Superior temporal gyrus (tissue), 1 donor: ENCODE results near the gene NPM1.
"Not testable (repeated sequence)": the region's sequence is repeated elsewhere in the genome, so short reads cannot be mapped to it uniquely, and the experiment has no call there.

Experiments used
- DNase-seq: peaks from one replicate; pipeline ENCODE4 v3.0.0-alpha.2; 2016; ENCODE audit errors: extremely low spot score

Gene NPM1

DNA sequence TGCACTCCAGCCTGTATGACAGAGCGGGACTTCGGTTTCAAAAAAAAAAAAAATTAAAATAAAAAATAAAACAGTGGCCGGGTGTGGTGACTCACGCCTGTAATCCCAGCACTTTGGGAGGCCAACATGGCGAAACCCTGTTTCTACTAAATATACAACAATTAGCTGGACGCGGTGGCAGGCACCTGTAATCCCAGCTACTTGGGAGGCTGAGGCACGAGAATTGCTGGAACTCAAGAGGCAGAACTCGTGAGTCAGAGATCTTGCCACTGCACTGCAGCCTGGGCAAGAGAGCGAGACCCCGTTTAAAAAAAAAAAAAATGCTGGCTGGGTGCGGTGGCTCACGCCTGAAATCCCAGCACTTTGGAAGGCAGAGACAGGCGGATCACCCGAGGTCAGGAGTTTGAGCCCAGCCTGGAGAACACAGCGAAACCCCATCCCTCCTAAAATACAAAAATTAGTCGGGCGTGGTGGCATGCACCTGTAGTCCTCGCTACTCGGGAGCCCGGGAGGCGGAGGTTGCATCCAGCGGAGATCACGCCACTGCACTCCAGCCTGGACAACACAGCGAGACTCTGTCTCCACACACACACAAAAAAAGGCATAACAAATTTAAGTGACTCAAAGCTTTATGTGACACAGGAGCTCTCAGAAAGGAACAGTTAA is 1.5 kb upstream of the NPM1 start:
- no peak for DNase-seq

DNA sequence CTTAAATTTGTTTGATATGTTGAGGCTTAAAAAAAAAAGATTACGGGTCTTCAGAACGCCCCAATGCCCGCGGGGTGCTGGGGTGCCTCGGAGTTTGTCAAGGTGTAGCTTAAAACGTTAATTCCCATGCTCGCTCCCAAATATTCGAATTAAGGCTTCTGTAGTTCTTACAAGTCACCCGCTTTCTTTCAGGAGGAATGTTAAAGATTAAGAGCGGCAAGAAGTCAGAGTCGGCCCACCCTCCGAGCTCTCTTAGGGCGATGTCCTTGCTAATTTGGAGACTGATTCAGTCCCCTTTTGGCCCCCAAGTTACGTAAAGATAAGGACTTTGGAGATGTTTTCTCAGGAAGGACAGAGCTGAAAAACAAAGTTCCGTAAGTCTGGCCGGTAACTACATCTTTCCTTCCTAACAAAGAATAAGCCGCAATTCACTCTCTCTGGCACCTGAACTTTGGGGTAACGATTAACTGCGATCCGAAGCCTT is 746 bp upstream of the NPM1 start:
- DNase-seq = no peak

DNA sequence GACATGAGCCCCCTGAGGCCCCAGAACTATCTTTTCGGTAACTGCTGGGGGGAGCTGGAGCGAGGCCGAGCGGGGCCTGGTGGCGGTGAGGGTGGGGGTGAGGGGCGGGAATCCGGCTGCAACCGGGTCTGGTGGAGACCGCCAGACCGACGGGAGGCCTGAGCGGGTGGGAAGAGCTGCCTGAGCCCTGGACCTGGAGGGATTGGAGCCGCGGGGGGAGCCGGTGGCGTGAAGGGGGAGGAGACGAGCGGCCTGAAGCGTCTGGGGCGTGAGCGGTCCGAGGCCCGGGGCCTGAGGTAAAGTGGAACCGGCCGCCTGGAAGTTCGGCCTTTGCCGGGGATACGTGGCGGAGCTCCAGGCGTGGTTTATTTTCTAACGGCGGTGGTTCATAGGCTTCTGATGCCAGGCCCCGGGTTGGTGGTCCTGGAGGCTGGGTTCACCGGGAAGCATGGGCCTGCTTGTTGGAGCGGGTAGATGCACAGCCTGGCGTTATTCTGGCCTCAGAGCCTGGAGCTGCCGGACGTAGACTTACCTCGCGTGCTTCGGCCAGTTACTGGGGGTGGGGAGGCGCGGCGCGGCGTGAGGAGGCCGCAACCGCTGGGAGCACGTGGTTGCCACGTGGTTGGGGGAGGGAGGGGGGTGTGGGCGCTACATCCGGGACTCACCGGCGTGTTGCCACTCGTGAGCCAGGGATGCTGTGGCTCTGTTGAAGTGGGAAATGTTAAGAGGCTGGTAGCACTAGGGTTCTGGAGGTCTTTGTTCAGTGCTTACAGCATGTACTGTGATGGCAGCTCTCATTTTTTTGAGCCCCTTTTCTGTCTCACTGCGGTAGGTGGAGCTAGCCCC is 544 bp downstream of the NPM1 start:
- peak; percentile 72 for DNase-seq

DNA sequence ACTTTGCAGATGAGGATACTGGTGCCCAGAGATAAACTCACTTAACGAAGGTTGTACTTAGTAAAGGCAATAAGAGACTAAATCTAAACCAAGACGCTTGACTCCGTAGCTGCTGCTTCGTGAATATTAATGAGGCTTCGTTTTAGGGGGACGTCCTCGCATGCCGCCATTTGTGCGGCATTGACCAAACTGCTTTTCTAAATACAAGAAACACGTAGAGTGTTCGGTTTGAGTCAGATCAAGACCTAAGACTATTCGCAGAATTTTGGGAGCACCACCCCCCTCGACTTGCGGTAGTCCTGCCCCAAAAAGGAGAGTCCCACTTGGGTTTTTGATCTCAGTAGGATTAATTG is 1.1 kb downstream of the NPM1 start:
- DNase-seq = no peak

DNA sequence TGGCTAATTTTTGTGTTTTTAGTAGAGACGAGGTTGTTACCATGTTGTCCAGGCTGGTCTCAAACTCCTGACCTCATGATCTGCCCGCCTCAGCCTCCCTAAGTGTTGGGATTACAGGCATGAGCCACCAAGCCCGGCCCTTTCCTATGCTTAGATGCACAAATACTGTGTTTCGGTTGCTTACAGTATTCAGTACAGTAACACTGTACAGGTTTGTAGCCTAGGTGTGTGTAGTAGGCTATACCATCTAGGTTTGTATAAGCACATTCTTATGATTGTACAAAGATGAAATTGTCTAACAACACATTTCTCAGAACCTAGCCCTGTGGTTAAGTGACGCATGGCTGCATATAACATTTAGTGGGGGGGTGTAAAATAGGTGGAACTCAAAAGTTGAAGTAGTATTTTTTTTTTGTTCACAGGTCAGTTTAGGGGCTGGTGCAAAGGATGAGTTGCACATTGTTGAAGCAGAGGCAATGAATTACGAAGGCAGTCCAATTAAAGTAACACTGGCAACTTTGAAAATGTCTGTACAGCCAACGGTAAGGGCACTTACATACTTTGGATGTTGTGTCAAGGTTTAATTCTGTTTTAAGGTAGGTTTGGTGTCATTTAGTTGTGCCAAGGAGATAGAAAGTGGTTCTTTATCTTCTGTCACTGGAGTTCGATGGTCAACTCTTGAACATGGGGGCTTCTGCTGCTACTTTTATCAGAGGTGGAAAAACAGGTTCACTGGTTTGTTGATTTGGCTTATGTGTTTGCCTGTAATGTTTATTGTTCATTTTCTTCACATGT is 3.4 kb downstream of the NPM1 start:
- no peak for DNase-seq

DNA sequence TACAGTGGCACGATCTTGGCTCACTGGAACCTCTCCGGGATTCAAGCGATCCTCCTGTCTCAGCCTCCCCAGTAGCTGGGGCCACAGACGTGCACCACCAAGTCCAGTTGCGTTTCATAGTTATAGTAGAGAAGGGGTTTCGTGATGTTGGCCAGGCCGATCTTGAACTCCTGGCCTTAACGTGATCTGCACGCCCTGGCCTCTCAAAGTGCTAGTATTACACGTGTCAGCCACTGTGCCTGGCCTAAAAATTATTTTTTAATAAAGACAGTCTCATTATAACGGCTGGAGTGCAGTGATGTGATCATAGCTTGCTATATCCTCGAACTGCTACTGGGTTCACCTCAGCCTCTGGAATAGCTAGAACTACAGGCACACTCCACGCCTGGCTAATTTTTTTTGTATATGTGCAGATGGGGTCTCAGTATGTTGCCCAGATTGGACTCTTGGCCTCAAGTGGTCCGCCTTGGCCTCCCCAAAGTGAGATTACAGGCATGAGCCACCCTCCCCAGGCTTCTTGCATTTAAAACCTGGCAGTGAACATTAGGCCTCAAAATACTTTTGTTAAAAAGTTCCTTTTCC is 4.4 kb downstream of the NPM1 start:
- no peak for DNase-seq

DNA sequence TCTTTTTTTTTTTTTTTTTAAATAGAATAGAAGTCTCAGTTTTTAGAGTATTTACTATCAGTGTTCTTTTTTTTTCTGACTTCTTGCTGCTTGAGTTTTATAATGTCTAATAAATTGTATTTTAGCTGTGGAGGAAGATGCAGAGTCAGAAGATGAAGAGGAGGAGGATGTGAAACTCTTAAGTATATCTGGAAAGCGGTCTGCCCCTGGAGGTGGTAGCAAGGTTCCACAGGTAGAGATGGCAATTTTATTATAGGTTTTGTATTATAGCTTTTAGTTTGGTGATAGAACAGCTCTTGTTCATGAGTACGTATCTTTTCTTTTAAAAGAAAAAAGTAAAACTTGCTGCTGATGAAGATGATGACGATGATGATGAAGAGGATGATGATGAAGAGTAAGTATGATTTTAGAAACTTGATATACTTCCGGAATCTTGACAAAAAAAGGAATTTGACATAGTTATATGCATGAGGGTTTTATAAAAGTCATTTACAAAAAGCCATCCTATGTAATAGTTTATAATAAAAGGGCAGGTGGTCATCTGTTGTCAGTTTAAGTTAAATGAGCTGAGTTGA is 5.0 kb downstream of the NPM1 start:
- DNase-seq = no peak

DNA sequence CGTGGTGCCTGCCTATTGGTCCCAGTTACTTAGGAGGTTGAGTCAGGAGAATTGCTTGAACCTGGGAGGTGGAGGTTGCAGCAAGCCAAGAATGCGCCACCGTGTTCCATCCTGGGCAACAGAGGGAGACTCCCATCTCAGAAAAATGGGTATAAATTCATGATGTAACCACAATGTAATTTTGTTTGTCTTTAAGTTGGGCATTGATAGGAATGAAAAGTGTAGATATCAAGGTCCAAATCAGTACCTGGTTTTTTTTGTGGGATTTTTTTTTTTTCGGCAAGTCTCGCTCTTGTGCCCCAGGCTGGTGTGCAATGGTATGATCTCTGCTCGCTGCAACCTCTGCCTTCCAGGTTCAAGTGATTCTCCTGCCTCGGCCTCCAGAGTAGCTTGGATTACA is 7.4 kb downstream of the NPM1 start:
- DNase-seq = no peak

DNA sequence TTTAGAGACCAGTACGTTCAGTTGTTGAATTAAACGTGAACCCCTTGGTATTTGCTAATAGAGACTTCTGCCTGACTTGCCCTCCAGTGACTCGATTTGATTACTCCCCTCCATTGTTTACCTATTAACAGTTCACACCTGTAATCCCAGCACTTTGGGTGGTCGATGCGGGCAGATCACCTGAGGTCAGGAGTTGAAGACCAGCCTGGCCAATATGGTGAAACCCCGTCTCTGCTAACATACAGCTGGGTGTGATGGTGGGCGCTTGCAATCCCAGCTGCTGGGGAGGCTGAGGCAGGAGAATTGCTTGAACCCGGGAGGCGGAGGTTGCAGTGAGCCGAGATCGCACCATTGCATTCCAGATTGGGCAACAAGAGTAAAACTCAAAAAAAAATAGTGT is 8.9 kb downstream of the NPM1 start:
- DNase-seq = not testable (repeated sequence)

DNA sequence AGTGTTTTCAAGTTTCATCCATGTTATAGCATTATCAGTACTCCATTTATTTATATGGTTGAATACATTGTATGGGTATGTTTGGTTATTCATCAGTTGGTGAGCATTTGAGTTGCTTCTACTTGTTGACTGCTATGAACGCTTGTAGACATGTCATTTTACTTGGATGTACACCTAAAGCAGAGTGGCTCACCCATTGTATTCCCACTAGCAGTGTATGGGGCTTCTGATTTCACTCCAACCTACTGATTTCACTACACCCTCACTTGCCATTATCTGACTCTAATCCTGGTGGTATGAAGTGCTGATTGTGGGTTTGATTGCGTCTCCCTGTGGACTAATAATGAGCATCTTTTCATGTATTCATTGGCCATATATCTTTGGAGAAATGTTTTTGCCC is 9.5 kb downstream of the NPM1 start:
- peak; percentile 2 for DNase-seq

DNA sequence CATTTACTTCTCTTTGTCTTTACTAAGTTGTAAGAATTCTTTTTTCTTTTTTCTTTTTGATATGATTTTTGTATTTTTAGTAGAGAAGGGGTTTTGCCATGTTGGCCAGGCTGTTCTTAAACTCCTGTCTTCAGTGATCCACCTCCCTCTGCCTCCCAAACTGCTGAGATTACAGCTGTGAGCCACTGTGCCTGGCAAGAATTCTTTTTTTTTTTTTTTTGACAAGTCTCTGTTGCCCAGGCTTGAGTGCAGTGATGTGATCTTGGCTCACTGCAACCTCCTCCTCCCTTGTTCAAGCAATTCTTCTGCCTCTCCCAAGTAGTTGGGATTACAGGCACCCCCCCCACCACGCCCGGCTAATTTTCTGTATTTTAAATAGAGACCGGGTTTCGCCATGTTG is 9.9 kb downstream of the NPM1 start:
- no peak for DNase-seq

DNA sequence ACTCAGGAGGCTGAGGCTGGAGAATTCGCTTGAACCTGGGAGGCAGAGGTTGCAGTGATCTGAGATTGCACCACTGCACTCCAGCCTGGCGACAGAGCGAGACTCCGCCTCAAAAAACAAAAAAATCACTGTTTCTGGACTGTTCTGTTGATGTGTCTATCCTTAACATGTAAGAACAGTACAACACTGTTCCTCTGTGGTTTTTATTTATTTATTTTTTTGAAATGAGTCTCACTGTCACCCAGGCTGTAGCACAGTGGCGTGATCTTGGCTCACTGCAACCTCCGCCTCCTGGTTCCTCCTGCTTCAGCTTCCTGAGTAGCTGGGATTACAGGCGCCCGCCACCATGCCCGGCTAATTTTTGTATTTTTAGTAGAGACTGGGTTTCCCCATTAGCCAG is 11.0 kb downstream of the NPM1 start:
- DNase-seq = not testable (repeated sequence)

DNA sequence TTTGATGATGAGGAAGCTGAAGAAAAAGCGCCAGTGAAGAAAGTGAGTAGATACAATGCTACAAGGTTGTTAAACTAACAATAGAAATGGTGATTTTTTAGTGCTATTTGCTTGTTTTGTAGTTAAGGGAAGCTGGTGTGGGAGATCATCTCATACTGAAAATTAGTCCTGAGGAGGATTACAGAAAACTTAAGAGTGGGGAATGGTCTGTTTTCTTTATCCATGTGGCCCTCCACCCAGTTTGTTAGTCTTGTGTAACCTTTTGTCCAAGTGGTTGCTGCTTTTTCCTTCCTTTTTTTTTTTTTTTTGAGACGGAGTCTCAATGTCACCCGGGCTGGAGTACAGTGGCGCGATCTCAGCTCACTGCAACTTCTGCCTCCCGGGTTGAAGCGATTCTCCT is 12.5 kb downstream of the NPM1 start:
- no peak for DNase-seq

DNA sequence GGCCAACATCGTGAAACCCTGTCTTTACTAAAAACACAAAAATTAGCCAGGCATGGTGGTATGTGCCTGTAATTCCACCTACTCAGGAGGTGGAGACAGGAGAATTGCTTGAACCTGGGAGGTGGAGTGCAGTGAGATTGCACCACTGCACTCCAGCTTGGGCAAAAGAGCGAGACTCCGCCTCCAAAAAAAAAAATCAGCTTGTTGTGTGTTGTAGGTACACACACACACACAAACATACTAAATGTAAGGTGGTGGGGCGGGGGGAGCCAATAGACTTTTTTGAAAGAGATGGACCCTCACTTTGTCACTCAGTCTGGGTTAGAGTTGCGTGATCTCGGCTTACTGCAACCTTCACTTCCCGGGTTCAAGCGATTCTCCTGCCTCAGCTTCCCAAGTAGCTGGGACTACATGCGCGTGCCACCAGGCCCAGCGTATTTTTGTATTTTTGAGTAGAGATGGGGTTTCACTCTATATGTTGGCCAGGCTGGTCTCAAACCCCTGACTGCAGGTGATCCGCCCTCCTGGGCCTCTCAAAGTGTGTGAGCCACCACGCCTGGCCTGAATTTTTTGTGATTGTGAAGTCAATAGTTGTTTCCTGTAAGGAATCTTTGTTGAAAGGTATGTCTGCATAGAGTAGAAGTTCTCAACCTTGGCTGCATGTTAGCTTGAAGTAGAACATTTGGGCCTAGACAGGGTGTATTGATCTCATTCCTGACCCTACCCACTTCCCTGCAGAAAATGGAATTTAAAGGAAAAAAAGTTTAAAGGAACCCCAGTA is 13.7 kb downstream of the NPM1 start:
- no peak for DNase-seq

DNA sequence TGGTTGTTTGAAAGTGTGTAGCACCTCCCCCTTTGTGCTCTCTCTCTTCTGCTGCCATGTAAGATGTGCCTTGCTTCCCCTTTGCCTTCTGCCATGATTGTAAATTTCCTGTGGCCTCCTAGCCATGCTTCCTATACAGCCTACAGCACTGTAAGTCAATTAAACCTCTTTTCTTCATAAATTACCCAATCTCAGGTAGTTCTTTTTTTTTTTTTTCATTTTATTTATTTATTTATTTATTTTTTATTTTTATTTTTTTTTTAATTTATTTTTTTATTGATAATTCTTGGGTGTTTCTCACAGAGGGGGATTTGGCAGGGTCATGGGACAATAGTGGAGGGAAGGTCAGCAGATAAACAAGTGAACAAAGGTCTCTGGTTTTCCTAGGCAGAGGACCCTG is 15.1 kb downstream of the NPM1 start:
- not testable (repeated sequence) for DNase-seq

DNA sequence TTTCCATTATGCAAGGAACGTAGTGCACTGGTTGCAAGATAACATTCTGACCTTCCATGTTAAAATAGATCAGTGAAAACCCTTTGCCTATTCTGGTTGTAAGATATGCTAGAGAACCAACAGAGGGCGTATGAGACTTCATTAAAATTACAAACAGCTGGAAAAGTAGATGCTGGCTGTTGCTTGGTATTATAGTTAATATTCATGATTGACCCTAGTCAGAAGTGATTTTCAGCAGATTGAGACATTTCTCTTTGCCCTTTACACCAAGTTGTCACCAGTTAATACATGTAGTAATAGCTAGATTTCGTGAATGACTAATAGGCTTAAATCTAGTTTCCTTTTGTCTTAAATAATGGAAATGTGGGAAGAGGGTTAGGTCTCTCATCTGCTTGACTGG is 18.0 kb downstream of the NPM1 start:
- no peak for DNase-seq

DNA sequence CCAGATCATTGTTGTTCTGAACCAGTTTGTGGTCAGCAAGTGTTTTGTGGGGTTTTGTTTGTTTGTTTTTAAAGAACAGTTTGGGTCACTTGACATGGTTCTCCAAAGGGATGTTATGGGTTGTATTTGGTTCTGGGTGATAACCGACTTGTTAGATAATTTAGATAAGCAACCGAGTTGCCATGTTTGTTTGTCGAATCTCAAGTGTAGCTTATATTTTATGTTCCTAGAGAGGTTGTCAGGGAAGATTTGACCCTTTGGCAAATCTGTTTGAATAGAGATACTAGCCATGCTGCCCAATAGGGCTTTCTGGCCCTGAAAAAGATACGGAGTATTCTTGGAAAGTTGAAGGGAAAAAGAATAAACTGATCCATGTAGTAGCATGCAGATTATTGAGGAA is 19.6 kb downstream of the NPM1 start:
- no peak for DNase-seq

DNA sequence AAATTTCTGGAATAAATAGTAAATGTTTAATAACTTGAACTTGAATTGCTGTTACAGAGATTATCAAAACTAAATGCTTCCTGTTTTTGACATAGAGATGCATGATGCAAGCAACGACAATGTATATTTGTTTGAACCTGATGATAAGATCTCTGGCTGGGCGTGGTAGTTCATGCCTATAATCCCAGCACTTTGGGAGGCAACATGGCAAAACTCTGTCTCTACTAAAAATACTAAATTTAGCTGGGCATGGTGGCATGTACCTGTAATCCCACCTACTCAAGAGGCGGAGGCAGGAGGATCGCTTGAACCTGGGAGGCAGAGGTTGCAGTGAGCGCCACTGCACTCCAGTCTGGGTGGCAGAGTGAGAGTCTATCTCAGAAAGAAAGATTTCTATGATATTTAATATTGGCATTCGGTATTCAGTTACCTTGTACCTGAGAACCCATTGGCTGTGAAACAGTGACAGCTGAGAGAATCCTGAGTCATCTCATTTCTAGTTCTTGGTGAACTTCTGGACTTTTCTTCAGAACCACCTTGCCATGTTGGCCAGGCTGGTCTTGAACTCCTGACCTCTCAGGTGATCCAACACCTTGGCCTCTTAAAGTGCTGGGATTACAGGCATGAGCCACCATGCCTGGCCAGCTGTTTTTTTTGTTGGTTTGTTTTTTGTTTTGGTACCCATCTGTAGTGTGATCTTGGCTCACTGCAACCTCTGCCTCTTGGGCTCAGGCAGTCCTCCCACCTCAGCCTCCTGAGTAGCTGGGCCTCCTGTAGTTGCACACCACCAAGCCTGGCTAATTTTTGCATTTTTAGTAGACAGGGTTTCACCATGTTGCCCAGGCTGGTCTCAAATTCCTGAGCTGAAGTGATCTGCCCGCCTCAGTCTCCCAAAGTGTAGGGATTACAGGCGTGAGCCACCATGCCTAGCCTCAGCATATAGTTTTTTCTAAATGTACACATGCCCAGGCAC is 21.8 kb downstream of the NPM1 start:
- no peak for DNase-seq

DNA sequence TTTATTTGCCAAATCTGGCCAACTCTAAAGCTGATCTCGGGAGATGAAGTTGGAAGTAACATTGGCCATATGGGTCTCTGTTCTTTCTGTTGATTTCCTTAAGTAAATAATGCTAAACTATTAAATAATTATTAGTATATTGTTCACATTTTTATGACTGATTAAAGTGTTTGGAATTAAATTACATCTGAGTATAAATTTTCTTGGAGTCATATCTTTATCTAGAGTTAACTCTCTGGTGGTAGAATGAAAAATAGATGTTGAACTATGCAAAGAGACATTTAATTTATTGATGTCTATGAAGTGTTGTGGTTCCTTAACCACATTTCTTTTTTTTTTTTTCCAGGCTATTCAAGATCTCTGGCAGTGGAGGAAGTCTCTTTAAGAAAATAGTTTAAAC is 22.5 kb downstream of the NPM1 start:
- DNase-seq = no peak

DNA sequence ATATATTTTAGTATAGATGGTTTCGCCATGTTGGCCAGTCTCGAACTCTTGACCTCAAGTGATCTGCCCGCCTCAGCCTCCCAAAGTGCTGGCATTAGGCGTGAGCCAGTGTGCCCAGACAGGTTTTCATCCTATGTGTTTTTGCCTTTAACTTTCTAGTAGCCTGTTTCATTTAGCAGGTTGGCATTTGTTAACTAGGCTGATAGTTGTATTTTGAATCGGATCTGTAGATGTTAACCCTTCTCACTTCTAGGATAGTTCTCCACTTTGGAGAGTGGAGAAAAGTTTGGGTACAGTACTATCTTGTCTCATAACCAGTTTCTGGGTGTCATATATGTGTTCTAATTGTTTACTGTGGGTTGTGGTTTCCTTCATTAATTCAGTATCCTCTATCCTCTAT is 24.5 kb downstream of the NPM1 start:
- no peak for DNase-seq
